A549 (cell line): ENCODE measurements around the gene HSD3B2. TPM values are rescaled to one million over a fixed set of nuclear protein-coding genes. Genes with fewer than 3 reads are reported as not detected.
A peak's percentile ranks its signal among the peaks of the same experiment; 100 is the strongest.

Experiments used
- ATAC-seq, 2 experiments: fragments of 200-7000 bp in 1 of 2; fragments of >200 bp in 1 of 2; cut with Nextera tagmentation in 1 of 2; cut with Tn5 transposase in 1 of 2; 3 replicates each; pipeline versions ENCODE4 v1.8.0 to v1.9.1; 2018 to 2020; ENCODE audit warnings: mild to moderate bottlenecking in 1 of 2, moderate library complexity in 1 of 2
- CTCF ChIA-PET: fragments of 300-600 bp; sonication (Branson Sonifier 250); formaldehyde crosslinking; extraction: SDS; loops from one replicate; lab custom pipeline; 2021; ENCODE audit warnings: antibody characterized with exemption, inconsistent platforms; lab: Yijun Ruan, JAX
- POLR2A ChIA-PET: fragments of 350-600 bp; formaldehyde crosslinking; extraction: SDS; loops from one replicate; lab custom pipeline; 2021; ENCODE audit warnings: antibody characterized with exemption, inconsistent platforms; lab: Yijun Ruan, JAX
- DNase-seq, 2 experiments: peaks; one replicate each; pipeline versions ENCODE4 v3.0.0 to v3.0.0-alpha.2; 2011 to 2016; ENCODE audit warnings: low read depth in 1 of 2, low spot score in 1 of 2
- FAIRE-seq: peaks from 2 replicates; lab custom pipeline; 2011; peaks lifted over from hg19 to GRCh38; lab: Jason Lieb, UNC
- H3K27ac ChIP-seq, 2 experiments: fragments of >200 bp; sonication (Bioruptor Twin); formaldehyde crosslinking; 3 replicates each; pipeline ENCODE4 v1.5.1; 2016 to 2017
- H3K4me1 ChIP-seq: fragments of >200 bp; sonication (Bioruptor Twin); formaldehyde crosslinking; 3 replicates; pipeline ENCODE4 v1.6.1; 2016
- H3K4me2 ChIP-seq: fragments of >200 bp; sonication (Bioruptor Twin); formaldehyde crosslinking; 3 replicates; pipeline ENCODE4 v1.6.1; 2016
- H3K4me3 ChIP-seq: fragments of >200 bp; sonication (Bioruptor Twin); formaldehyde crosslinking; 3 replicates; pipeline ENCODE4 v1.5.1; 2016
- H3K9me3 ChIP-seq: fragments of >200 bp; sonication (Bioruptor Twin); formaldehyde crosslinking; 3 replicates; pipeline ENCODE4 v1.6.1; 2016
- BCL3 ChIP-seq: fragments of >200 bp; sonication (Bioruptor Twin); formaldehyde crosslinking; IDR thresholded peaks from 3 replicates; pipeline ENCODE4 v1.6.1; 2016
- CBX2 ChIP-seq: fragments of 200-600 bp; sonication (generic); IDR thresholded peaks from 2 replicates; pipeline ENCODE4 v1.6.1; 2016; ENCODE audit warnings: low read depth, mild to moderate bottlenecking, borderline replicate concordance
- CEBPB ChIP-seq, 2 experiments: fragments of >200 bp in 1 of 2; sonication (Bioruptor Twin) in 1 of 2; formaldehyde crosslinking in 1 of 2; IDR thresholded peaks; 2 replicates each; pipeline ENCODE4 v1.6.1; 2012 to 2016
- CHD2 ChIP-seq: fragments of 150-350 bp; IDR thresholded peaks from 2 replicates; pipeline ENCODE4 v1.6.1; 2014; ENCODE audit warnings: low read length; ENCODE audit not compliant: partially characterized antibody
- E2F6 ChIP-seq: IDR thresholded peaks from 2 replicates; pipeline ENCODE4 v1.6.1; 2012; ENCODE audit warnings: low read depth, borderline replicate concordance
- EP300 ChIP-seq, 2 experiments: fragments of >200 bp; sonication (Bioruptor Twin); formaldehyde crosslinking; IDR thresholded peaks; 2 replicates in 1 of 2; 3 replicates in 1 of 2; pipeline ENCODE4 v1.6.1; 2016 to 2017
- HMGXB4 ChIP-seq: fragments of 250-450 bp; sonication (Bioruptor Pico); IDR thresholded peaks from 2 replicates; pipeline ENCODE4 v1.5.0; 2021; ENCODE audit warnings: mild to moderate bottlenecking, moderate library complexity, borderline replicate concordance
- HOXB13 ChIP-seq: fragments of 250-450 bp; sonication (Bioruptor Pico); IDR thresholded peaks from 2 replicates; pipeline ENCODE4 v1.5.0; 2020; ENCODE audit warnings: low read depth, mild to moderate bottlenecking, moderate library complexity
- KDM5A ChIP-seq: fragments of 200-600 bp; sonication (generic); IDR thresholded peaks from 2 replicates; pipeline ENCODE4 v1.6.1; 2016; ENCODE audit warnings: antibody characterized with exemption, mild to moderate bottlenecking
- MYC ChIP-seq: IDR thresholded peaks from 2 replicates; pipeline ENCODE4 v1.6.1; 2012; ENCODE audit warnings: mild to moderate bottlenecking, inconsistent platforms, low read length, improper control_type of control experiment, borderline replicate concordance
- NFE2L2 ChIP-seq: fragments of 150-350 bp; conservative IDR thresholded peaks from 2 replicates; pipeline ENCODE4 v1.6.1; 2014; ENCODE audit warnings: low read length
- NPAS2 ChIP-seq: fragments of 250-450 bp; sonication (Bioruptor Pico); IDR thresholded peaks from 2 replicates; pipeline ENCODE4 v1.8.0; 2022; ENCODE audit warnings: mild to moderate bottlenecking, moderate library complexity, borderline replicate concordance
- POLR2AphosphoS2 ChIP-seq: conservative IDR thresholded peaks from 2 replicates; pipeline ENCODE4 v1.6.1; 2012; ENCODE audit warnings: low read length, improper control_type of control experiment, inconsistent platforms
- RAD21 ChIP-seq, 2 experiments: fragments of >200 bp in 1 of 2; sonication (Bioruptor Twin) in 1 of 2; formaldehyde crosslinking in 1 of 2; IDR thresholded peaks in 1 of 2; conservative IDR thresholded peaks in 1 of 2; 2 replicates in 1 of 2; 3 replicates in 1 of 2; pipeline ENCODE4 v1.6.1; 2012 to 2018; ENCODE audit warnings: inconsistent platforms in 1 of 2
- RARB ChIP-seq: fragments of 250-450 bp; sonication (Bioruptor Pico); IDR thresholded peaks from 2 replicates; pipeline ENCODE4 v1.8.0; 2021; ENCODE audit warnings: mild to moderate bottlenecking, moderate library complexity
- RFX5 ChIP-seq: fragments of 450-650 bp; IDR thresholded peaks from 2 replicates; pipeline ENCODE4 v1.7.1; 2014; ENCODE audit warnings: antibody characterized with exemption, mild to moderate bottlenecking, moderate library complexity
- SREBF2 ChIP-seq: fragments of 450-650 bp; IDR thresholded peaks from 2 replicates; pipeline ENCODE4 v1.6.1; 2014; ENCODE audit warnings: mild to moderate bottlenecking, moderate library complexity
- USF2 ChIP-seq: fragments of 450-650 bp; IDR thresholded peaks from 2 replicates; pipeline ENCODE4 v1.6.1; 2014; ENCODE audit warnings: antibody characterized with exemption
- ZNF302 ChIP-seq: fragments of 250-450 bp; sonication (Bioruptor Pico); IDR thresholded peaks from 2 replicates; pipeline ENCODE4 v1.9.0; 2021; ENCODE audit warnings: inconsistent platforms, mild to moderate bottlenecking, moderate library complexity
- WGBS: methylation state at CpG from one replicate; pipeline ENCODE4 v1.1.6; 2017; ENCODE audit errors: missing lambda C conversion rate; 5-methylcytosine and 5-hydroxymethylcytosine counted together
- polyA plus RNA-seq, 4 experiments: library from polyadenylated mRNA; depleted of rRNA in 3 of 4; stranded (reverse); fragments of >200 nt; fragmentation: RNase III in 1 of 4; extraction: RNeasy Plus Mini Kit Qiagen cat#74134 plus additional on column Dnase treatment in 1 of 4; gene quantifications; 2 replicates in 3 of 4; 3 replicates in 1 of 4; pipeline ENCODE4 v1.2.3, GENCODE V29; 2011 to 2017

The HSD3B2 gene
- polyA plus RNA-seq, 2 of the 4 experiments (the other 2 are of a cell fraction) = not detected

GRCh38 chr1:119449971-119450370 lies 35.0 kb downstream of the HSD3B2 start:
- TF ChIP-seq E2F6 (no peak), ZNF302 (CRISPR knock-in tag) (no peak), HOXB13 (CRISPR knock-in tag) (no peak), NFE2L2 (no peak), RARB (CRISPR knock-in tag) (no peak), BCL3 (no peak), RAD21 (conservative IDR thresholded peaks at IDR 0.05 in 1 of 2, IDR thresholded peaks at IDR 0.05 in 1 of 2) (no peak), CEBPB (IDR thresholded peaks at IDR 0.05) (no peak)
- CTCF ChIA-PET = interaction anchor here (0.6 kb wide), 1 partner anchor 171 kb away, joined by 3 read pairs; no protein-coding TSS in a partner anchor
- DNase-seq = no peak
- POLR2A ChIA-PET = no interaction called here
- H3K4me3 ChIP-seq = no peak overlapping the region
- no peaks in the 10 kb centered on the region for H3K9me3 ChIP-seq
- WGBS = 43% methylated on average over 8 of the region's 8 CpGs
- no peaks in the 10 kb centered on the region for H3K4me1 ChIP-seq
- no peak overlapping the region for H3K27ac ChIP-seq
- ATAC-seq = 0 out of 6 replicates have a peak, but pooled peaks of 1 of the 2 experiments have one; percentile 41
- no peak overlapping the region for H3K4me2 ChIP-seq
- FAIRE-seq = no peak

GRCh38 chr1:119451158-119451557 lies 36.2 kb downstream of the HSD3B2 start:
- CTCF ChIA-PET = interaction anchor here (2.1 kb wide), 1 partner anchor 24 kb away, joined by 9 read pairs; no protein-coding TSS in a partner anchor
- POLR2A ChIA-PET = no interaction called here
- H3K4me1 ChIP-seq = no peaks in the 10 kb centered on the region
- WGBS = 55% methylated on average over 6 of the region's 6 CpGs
- FAIRE-seq = no peak
- no peak for DNase-seq
- H3K4me3 ChIP-seq = no peak overlapping the region
- no peaks in the 10 kb centered on the region for H3K9me3 ChIP-seq
- TF ChIP-seq KDM5A = no peak
- TF ChIP-seq CHD2 = no peak
- TF ChIP-seq CBX2 = no peak
- no peak for TF ChIP-seq NPAS2
- TF ChIP-seq MYC = no peak
- H3K27ac ChIP-seq = no peak overlapping the region
- no peak overlapping the region for H3K4me2 ChIP-seq
- ATAC-seq = no peak

- FAIRE-seq = no peak
Measured at GRCh38 chr1:119452091-119452490, 37.1 kb downstream of the HSD3B2 start.

More at GRCh38 chr1:119452091-119452490, 37.1 kb downstream of the HSD3B2 start:
- no peak for ATAC-seq
- H3K4me2 ChIP-seq = no peak overlapping the region
- no peak overlapping the region for H3K4me3 ChIP-seq
- no peaks in the 10 kb centered on the region for H3K4me1 ChIP-seq
- no peak for TF ChIP-seq EP300 (IDR thresholded peaks at IDR 0.05)
- no peak for TF ChIP-seq HMGXB4 (CRISPR knock-in tag)
- no peak for TF ChIP-seq MYC
- TF ChIP-seq RFX5 = no peak
- no peak for TF ChIP-seq USF2
- TF ChIP-seq KDM5A = no peak
- TF ChIP-seq POLR2AphosphoS2 = no peak
- no peak for TF ChIP-seq SREBF2
- TF ChIP-seq, all 56 proteins: peak for 0
- no peaks in the 10 kb centered on the region for H3K9me3 ChIP-seq
- H3K27ac ChIP-seq = no peak overlapping the region
- 3% methylated on average over 2 of the region's 2 CpGs for WGBS
- ChIA-PET POLR2A (no interaction called here), CTCF (interaction anchor here (1.2 to 2.1 kb wide), 2 partner anchors 15 to 23 kb away, joined by 5 to 9 read pairs; no protein-coding TSS in a partner anchor)
- no peak for DNase-seq
